ENCODE results near the gene CES2.
"Not testable (repeated sequence)": the region's sequence is repeated elsewhere in the genome, so short reads cannot be mapped to it uniquely, and the experiment has no call there.

The CES2 gene

GRCh38 chr16:66928702-66929388 lies 6.5 kb upstream of the CES2 start:
- H3K4me3 ChIP-seq (ENCODE audit: low read depth, low read length) = no peak overlapping the region
- no peak for DNase-seq (ENCODE audit: low read depth)
- TF ChIP-seq, protein P1, sequence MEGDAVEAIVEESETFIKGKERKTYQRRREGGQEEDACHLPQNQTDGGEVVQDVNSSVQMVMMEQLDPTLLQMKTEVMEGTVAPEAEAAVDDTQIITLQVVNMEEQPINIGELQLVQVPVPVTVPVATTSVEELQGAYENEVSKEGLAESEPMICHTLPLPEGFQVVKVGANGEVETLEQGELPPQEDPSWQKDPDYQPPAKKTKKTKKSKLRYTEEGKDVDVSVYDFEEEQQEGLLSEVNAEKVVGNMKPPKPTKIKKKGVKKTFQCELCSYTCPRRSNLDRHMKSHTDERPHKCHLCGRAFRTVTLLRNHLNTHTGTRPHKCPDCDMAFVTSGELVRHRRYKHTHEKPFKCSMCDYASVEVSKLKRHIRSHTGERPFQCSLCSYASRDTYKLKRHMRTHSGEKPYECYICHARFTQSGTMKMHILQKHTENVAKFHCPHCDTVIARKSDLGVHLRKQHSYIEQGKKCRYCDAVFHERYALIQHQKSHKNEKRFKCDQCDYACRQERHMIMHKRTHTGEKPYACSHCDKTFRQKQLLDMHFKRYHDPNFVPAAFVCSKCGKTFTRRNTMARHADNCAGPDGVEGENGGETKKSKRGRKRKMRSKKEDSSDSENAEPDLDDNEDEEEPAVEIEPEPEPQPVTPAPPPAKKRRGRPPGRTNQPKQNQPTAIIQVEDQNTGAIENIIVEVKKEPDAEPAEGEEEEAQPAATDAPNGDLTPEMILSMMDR (IDR thresholded peaks at IDR 0.05; ENCODE audit: low read depth, low read length, missing control alignments) = peak; percentile 36

DNA sequence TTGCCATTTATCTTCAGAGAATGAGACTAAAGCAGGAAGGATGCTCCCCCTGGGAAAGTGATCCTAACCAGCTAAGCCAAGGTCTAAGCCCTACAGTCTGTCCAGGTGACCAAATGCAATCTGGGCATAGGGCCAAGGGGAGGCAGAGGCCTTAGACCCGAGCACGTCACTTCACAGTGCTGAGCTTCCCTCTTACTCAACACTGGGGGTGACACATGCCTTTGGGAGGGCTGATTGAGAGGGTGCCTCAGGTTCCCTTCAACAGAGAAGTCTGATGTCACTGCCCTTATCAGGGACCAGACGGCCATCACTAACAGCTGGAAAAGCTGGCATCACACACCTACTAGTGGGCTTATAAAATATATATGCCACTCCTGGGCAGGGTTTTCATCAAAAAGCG lies 5.1 kb upstream of the CES2 start:
- TF ChIP-seq, protein P1 (IDR thresholded peaks at IDR 0.05; ENCODE audit: low read depth, low read length, missing control alignments) = no peak
- DNase-seq (ENCODE audit: low read depth) = no peak
- no peak overlapping the region for H3K4me3 ChIP-seq (ENCODE audit: low read depth, low read length)

DNA sequence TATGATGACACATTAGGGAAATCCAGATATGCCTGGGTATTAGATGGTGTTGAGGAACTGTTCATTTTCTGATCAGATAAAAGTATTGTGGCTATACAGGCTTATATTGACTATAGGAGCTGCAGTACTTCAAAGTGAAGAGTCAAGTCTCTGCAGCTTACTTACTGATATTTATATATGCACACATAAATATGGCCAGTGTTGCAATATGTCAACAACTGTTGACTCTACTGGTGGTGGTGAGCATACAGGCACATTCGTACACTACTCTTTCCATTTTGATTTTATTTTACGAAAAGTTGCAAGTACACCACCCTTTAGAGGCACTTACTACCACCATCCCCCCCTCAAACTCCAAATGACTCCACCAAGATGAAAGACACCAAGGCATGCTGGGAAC lies 3.7 kb upstream of the CES2 start:
- TF ChIP-seq, protein P1 (IDR thresholded peaks at IDR 0.05; ENCODE audit: low read depth, low read length, missing control alignments) = no peak
- H3K4me3 ChIP-seq (ENCODE audit: low read depth, low read length) = no peak overlapping the region
- DNase-seq (ENCODE audit: low read depth) = no peak

GRCh38 chr16:66932076-66932475 lies 3.2 kb upstream of the CES2 start:
- TF ChIP-seq, protein P1 (IDR thresholded peaks at IDR 0.05; ENCODE audit: low read depth, low read length, missing control alignments) = no peak
- no peak for DNase-seq (ENCODE audit: low read depth)
- no peak overlapping the region for H3K4me3 ChIP-seq (ENCODE audit: low read depth, low read length)

- TF ChIP-seq, protein P1 (IDR thresholded peaks at IDR 0.05; ENCODE audit: low read depth, low read length, missing control alignments) = no peak
- DNase-seq (ENCODE audit: low read depth) = no peak
Measured at GRCh38 chr16:66933776-66934137, 1.6 kb upstream of the CES2 start.

GRCh38 chr16:66934138-66934838 lies 1.0 kb upstream of the CES2 start, which contains the start of gene CIAO2B:
Gene CIAO2B (minus strand): TSS chr16:66934402. CDS start chr16:66934364, 38 bp downstream.
- peak within 1 kb of the TSS; percentile 97 for H3K4me3 ChIP-seq (ENCODE audit: low read depth, low read length)
- peak; percentile 57 for DNase-seq (ENCODE audit: low read depth)
- TF ChIP-seq, protein P1 (IDR thresholded peaks at IDR 0.05; ENCODE audit: low read depth, low read length, missing control alignments) = no peak

More at GRCh38 chr16:66933776-66934137, 1.6 kb upstream of the CES2 start:
- peak overlapping the region; percentile 97 for H3K4me3 ChIP-seq (ENCODE audit: low read depth, low read length)

- H3K4me3 ChIP-seq (ENCODE audit: low read depth, low read length) = peak overlapping the region; percentile 97
- DNase-seq (ENCODE audit: low read depth) = not testable (repeated sequence)
Measured at GRCh38 chr16:66934839-66935313, 440 bp upstream of the CES2 start.
